A673 (cell line): ENCODE results near the gene BABAM2.

Source experiments
- EZH2 ChIP-seq: fragments of 200-600 bp; sonication (generic); IDR thresholded peaks from 2 replicates; pipeline ENCODE4 v1.6.1; 2017; ENCODE audit warnings: borderline replicate concordance, low read depth, mild to moderate bottlenecking, mixed read lengths, antibody characterized with exemption, low read length; ENCODE audit not compliant: poor library complexity, severe bottlenecking
- TF ChIP-seq, protein P1 (sequence below): fragments of 300-800, 200-600 bp; sonication (generic); conservative IDR thresholded peaks from 2 replicates; pipeline ENCODE4 v1.5.1; 2017; ENCODE audit warnings: low read depth, mild to moderate bottlenecking, antibody characterized with exemption, low read length, moderate library complexity, mixed read lengths

DNA sequence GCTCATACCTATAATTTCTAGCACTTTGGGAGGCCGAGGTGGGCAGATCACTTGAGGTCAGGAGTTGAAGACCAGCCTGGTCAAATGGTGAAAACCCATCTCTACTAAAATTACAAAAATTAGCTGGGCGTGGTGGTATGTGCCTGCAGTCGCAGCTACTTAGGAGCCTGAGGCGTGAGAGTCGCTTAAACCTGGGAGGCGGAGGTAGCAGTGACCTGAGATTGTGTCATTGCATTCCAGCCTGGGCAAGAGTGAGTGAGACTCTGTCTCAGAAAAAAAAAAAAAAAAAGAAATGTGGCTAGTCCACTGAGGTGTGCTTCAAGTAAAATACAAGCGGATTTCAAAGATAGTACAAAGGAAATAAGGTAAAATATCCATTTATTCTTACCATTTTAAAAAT lies 46.5 kb upstream of the BABAM2 start:
- TF ChIP-seq, protein P1, sequence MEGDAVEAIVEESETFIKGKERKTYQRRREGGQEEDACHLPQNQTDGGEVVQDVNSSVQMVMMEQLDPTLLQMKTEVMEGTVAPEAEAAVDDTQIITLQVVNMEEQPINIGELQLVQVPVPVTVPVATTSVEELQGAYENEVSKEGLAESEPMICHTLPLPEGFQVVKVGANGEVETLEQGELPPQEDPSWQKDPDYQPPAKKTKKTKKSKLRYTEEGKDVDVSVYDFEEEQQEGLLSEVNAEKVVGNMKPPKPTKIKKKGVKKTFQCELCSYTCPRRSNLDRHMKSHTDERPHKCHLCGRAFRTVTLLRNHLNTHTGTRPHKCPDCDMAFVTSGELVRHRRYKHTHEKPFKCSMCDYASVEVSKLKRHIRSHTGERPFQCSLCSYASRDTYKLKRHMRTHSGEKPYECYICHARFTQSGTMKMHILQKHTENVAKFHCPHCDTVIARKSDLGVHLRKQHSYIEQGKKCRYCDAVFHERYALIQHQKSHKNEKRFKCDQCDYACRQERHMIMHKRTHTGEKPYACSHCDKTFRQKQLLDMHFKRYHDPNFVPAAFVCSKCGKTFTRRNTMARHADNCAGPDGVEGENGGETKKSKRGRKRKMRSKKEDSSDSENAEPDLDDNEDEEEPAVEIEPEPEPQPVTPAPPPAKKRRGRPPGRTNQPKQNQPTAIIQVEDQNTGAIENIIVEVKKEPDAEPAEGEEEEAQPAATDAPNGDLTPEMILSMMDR, result no peak
- no peak for TF ChIP-seq EZH2
